Upper lobe of left lung (tissue), 4 donors: Measurements from ENCODE around the gene MED28.

Experiments
- CTCF ChIP-seq, 6 experiments: fragments of 450-650 bp in 4 of 6; fragments of 200-600 bp in 2 of 6; sonication (generic) in 2 of 6; IDR thresholded peaks; one replicate each; pipeline ENCODE4 v1.5.1; 2016 to 2019; ENCODE audit warnings: antibody characterized with exemption in 6 of 6
- POLR2A ChIP-seq, 4 donors: fragments of 450-650 bp; IDR thresholded peaks; one replicate each; pipeline ENCODE4 v1.5.1; 2016 to 2017; ENCODE audit warnings: antibody characterized with exemption in 4 of 4, mild to moderate bottlenecking in 2 of 4

GRCh38 chr4:17613761-17614415 is 553 bp upstream of the MED28 start:
- no peak for TF ChIP-seq POLR2A (IDR thresholded peaks at IDR 0.05)
- TF ChIP-seq CTCF (IDR thresholded peaks at IDR 0.05): no peak
